ENCODE data around the gene ADM2. TPM values are rescaled to one million over a fixed set of nuclear protein-coding genes. Genes with fewer than 3 reads are reported as not detected.

ADM2 gene
- total RNA-seq, 1 donor from 2014 or later, result 23.0 TPM

GRCh38 chr22:50444663-50445062 lies 36.7 kb upstream of the ADM2 start:
- no peaks in the 10 kb centered on the region for H3K27me3 Mint-ChIP-seq (ENCODE audit: low read depth, unreplicated experiment)
- no peak overlapping the region for H3K27ac Mint-ChIP-seq (ENCODE audit: unreplicated experiment)

GRCh38 chr22:50445071-50445879 lies 36.1 kb upstream of the ADM2 start:
- H3K4me2 ChIP-seq (ENCODE audit: low read length), result no peak overlapping the region
- no peaks in the 10 kb centered on the region for H3K9me3 ChIP-seq (ENCODE audit: insufficient read depth, low read depth, low read length)
- H3K79me2 ChIP-seq (ENCODE audit: insufficient read depth, low read length), result no peaks in the 10 kb centered on the region
- H3K27me3 ChIP-seq (ENCODE audit: insufficient read depth, low read length), result no peaks in the 10 kb centered on the region
- H3K4me1 Mint-ChIP-seq (ENCODE audit: low read depth, unreplicated experiment), result peaks cover 3% of the 10 kb centered on the region
- no peaks in the 10 kb centered on the region for H3K9me3 Mint-ChIP-seq (ENCODE audit: unreplicated experiment)
- H3K36me3 ChIP-seq (ENCODE audit: insufficient read depth, low read length), result no peaks in the 10 kb centered on the region
- no peak overlapping the region for H3K4me3 ChIP-seq (ENCODE audit: insufficient read depth, low read depth, low read length)
- H3K27me3 Mint-ChIP-seq (ENCODE audit: low read depth, unreplicated experiment), result no peaks in the 10 kb centered on the region
- DNase-seq (ENCODE audit: low read depth) (no peak), FAIRE-seq (no peak)
- no peak overlapping the region for H2AFZ ChIP-seq (ENCODE audit: low read depth, low read length)
- TF ChIP-seq CTCF (IDR thresholded peaks at IDR 0.05; ENCODE audit: insufficient read depth, low read depth, low read length), result no peak
- no peak for TF ChIP-seq EZH2 (IDR thresholded peaks at IDR 0.05; ENCODE audit: insufficient read depth, low read length)
- H3K9ac ChIP-seq (ENCODE audit: low read length), result no peak overlapping the region
- H3K4me3 Mint-ChIP-seq (ENCODE audit: unreplicated experiment), result no peak overlapping the region
- peak overlapping the region; percentile 77 for H3K27ac Mint-ChIP-seq (ENCODE audit: unreplicated experiment)
- H4K20me1 ChIP-seq (ENCODE audit: insufficient read depth, low read length), result peaks cover 49% of the 10 kb centered on the region
- peaks cover 9% of the 10 kb centered on the region for H3K36me3 Mint-ChIP-seq (ENCODE audit: low read depth, unreplicated experiment)
- H3K27ac ChIP-seq (ENCODE audit: low read depth, low read length), result no peak overlapping the region
- H3K4me1 ChIP-seq (ENCODE audit: insufficient read depth, low read length), result peaks cover 7% of the 10 kb centered on the region

More at GRCh38 chr22:50444663-50445062, 36.7 kb upstream of the ADM2 start:
- Mint-ChIP-seq H3K4me1 (ENCODE audit: low read depth, unreplicated experiment) (peaks cover 3% of the 10 kb centered on the region), H3K36me3 (ENCODE audit: low read depth, unreplicated experiment) (peaks cover 7% of the 10 kb centered on the region), H3K9me3 (ENCODE audit: unreplicated experiment) (no peaks in the 10 kb centered on the region), H3K4me3 (ENCODE audit: unreplicated experiment) (no peak overlapping the region)
- peak; percentile 65 for DNase-seq (ENCODE audit: low read depth)
- Histone ChIP-seq H3K79me2 (ENCODE audit: insufficient read depth, low read length) (no peaks in the 10 kb centered on the region), H3K27ac (ENCODE audit: low read depth, low read length) (no peak overlapping the region), H2AFZ (ENCODE audit: low read depth, low read length) (no peak overlapping the region), H3K9ac (ENCODE audit: low read length) (no peak overlapping the region), H3K9me3 (ENCODE audit: insufficient read depth, low read depth, low read length) (no peaks in the 10 kb centered on the region), H3K4me1 (ENCODE audit: insufficient read depth, low read length) (peaks cover 7% of the 10 kb centered on the region), H3K27me3 (ENCODE audit: insufficient read depth, low read length) (no peaks in the 10 kb centered on the region), H3K4me3 (ENCODE audit: insufficient read depth, low read depth, low read length) (no peak overlapping the region), H4K20me1 (ENCODE audit: insufficient read depth, low read length) (peaks cover 43% of the 10 kb centered on the region), H3K4me2 (ENCODE audit: low read length) (no peak overlapping the region), H3K36me3 (ENCODE audit: insufficient read depth, low read length) (no peaks in the 10 kb centered on the region)
- TF ChIP-seq CTCF (IDR thresholded peaks at IDR 0.05; ENCODE audit: insufficient read depth, low read depth, low read length) (no peak), EZH2 (IDR thresholded peaks at IDR 0.05; ENCODE audit: insufficient read depth, low read length) (no peak)
- FAIRE-seq, result no peak
